HG03135 (cell line): ENCODE results near the gene TAMM41.
"Not testable (repeated sequence)": the region's sequence is repeated elsewhere in the genome, so short reads cannot be mapped to it uniquely, and the experiment has no call there.

Experiments
- ATAC-seq: cut with Tn5 transposase; IDR thresholded peaks from one replicate; pipeline ENCODE4 v1.9.1; 2021; ENCODE audit warnings: mild to moderate bottlenecking, moderate library complexity; ENCODE audit not compliant: unreplicated experiment

TAMM41 gene

DNA sequence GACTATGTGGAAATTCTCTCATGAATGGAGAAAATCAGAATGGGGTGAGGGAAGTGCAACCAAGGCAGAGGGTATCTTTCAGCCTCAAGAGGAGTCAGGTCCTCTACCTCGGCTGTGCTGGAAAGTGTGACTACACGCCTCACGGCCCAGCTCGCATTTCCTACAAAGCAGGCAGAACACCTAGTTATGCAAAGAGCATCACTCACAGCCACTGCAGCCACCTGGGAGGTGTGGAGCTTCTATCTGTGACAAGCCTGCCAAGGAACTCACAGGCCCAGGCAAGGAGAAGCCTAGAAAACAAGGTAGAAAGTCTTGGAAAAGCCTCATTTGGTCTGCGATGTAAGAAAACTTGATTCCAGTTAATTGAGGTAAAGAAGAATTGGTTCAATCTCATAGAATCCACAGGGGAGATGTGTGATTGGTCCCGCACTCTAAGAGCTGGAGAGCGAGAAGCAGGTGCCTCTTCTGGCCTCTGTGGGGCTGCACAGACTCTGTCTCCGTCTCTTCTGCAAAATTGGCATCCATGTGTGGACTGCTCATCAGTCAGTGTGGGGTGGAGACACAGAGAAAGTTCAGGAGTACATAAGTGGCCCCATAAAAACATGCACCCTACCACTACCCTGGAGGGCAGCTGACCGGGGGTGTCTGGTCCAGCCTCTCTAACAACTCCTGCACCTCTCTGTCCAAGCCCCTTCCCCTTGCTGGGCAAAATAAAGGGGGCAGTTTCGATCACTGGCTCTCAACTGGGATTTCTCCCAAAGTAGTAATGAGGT lies 76.8 kb downstream of the TAMM41 start:
- no peak for ATAC-seq

GRCh38 chr3:11768604-11769003 lies 78.1 kb downstream of the TAMM41 start:
- no peak for ATAC-seq

- no peak for ATAC-seq
These were observed 81.7 kb downstream of the TAMM41 start for GRCh38 chr3:11764931-11765363.

DNA sequence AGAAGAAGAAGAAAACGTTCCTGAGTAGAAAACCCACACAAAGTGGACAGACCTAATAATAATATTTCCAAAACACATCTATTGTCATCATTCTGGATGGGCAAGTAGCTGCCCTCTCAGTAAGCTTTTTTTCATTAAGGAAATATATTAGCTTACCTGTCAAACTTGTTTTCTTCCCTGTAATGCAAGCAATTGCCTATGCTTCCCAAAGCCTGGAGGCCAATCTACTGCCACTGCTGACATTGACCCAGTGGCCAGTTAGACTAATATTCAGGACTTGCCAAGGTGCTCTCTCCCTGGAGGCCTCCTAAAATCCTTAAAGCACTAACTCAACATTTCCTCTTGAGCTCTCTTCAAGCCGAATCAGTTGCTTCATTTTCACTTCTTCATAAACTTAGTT lies 86.7 kb downstream of the TAMM41 start:
- ATAC-seq, result no peak

DNA sequence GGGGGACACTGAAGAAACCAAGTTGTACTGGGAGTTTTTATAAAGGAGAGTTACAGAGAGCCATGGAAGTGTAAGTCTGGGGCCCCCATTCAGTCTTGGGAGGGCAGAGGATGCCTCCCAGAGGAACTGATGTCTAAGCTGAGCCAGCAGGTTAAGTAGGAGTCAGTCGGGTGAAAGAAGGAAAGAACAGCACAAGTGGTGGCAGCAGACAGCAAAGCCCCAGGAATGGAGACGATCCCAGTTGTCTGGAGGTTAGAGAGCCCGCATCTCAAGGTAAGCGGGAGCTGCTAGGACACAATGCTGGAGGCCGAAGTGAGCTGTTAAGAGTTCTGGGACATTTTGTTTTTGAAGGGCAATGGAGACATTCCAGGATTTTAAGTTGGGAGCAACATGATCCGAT lies 88.8 kb downstream of the TAMM41 start:
- no peak for ATAC-seq

DNA sequence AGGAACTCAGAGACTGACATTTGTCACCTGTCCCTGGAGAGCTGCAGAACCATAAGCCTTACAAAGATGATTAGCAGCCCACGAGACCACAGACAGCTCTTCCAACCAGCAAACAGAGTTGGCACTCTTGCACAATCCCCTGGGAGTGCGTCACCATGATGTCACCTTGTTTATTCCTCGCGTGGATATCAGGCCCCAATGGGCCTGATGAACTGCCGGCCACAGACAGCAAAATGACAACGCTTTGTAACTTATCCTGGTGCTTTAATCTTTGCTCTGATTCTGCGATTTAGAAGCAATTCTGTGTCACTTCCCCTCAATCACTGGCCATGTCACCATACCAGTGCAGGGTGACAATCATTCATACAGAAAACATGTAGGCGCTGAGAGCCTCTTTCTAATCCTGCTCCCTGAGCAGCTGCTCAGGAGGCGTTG lies 89.2 kb downstream of the TAMM41 start:
- ATAC-seq, result no peak

DNA sequence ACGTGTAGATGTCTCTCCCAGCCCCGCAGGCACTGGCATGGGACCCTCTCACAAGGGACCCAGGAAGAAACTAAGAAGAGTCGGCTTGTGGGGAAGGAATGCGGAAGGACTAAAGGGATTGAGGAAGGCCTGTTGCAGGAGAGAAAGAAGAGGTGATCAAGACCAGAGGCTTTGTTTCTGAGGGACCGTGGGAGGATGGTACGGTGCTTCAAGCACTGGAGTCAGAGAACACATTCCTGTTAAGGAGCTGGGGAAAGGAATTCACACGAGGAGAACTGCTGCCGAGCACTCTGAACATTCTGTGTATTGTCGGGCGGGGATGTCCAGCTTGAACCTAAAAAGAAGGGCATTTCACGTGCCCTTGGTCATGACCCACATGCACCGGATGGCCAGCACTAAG lies 91.4 kb downstream of the TAMM41 start:
- ATAC-seq, result no peak

DNA sequence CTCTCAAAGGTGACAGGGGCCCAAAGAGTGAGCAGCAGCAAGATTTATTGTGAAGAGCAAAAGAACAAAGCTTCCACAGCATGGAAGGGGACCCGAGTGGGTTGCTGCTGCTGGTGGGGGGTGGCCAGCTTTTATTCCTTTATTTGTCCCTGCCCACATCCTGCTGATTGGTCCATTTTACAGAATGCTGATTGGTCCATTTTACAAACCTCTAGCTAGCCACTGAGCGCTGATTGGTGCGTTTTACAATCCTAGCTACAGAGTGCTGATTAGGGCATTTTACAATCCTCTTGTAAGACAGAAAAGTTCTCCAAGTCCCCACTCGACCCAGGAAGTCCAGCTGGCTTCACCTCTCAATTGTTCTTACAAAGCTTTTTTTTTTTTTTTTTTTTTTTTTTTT lies 94.4 kb downstream of the TAMM41 start:
- not testable (repeated sequence) for ATAC-seq

DNA sequence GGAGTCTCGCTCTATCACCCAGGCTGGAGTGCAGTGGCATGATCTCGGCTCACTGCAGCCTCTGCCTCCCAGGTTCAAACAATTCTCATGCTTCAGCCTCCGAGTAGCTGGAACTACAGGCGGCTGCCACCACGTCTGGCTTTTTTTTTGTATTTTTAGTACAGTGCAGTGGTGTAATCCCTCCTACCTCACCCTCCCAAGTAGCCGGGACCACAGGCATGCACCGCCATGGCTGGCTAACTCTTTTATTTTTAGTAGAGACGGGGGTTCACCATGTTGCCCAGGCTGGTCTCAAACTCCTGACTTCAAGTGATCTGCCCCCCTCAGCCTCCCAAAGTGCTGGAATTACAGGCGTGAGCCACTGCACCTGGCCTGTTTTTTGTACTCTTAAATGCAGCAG lies 98.4 kb downstream of the TAMM41 start:
- not testable (repeated sequence) for ATAC-seq
